HT-29 (cell line): ENCODE results near the gene ADRA1B. TPM values are rescaled to one million over a fixed set of nuclear protein-coding genes. Genes with fewer than 3 reads are reported as not detected.

Experiments used
- DNase-seq: peaks from one replicate; pipeline ENCODE4 v3.0.0-alpha.2; 2015; ENCODE audit warnings: low spot score
- total RNA-seq: library from RNA; depleted of rRNA; stranded (reverse); fragments of >200 nt; shearing (Covaris generic); gene quantifications from 2 replicates; pipeline ENCODE4 v1.2.3, GENCODE V29; 2014

The ADRA1B gene
- total RNA-seq, 1 experiment from 2014 or later: not detected

- DNase-seq: no peak
Measured at GRCh38 chr5:159901772-159902171, 14.5 kb upstream of the ADRA1B start.

GRCh38 chr5:159902444-159903121 lies 13.7 kb upstream of the ADRA1B start:
- no peak for DNase-seq

GRCh38 chr5:159903131-159903530 lies 13.2 kb upstream of the ADRA1B start:
- no peak for DNase-seq

- DNase-seq: no peak
Measured at GRCh38 chr5:159904874-159905273, 11.4 kb upstream of the ADRA1B start.

GRCh38 chr5:159905496-159905895 lies 10.8 kb upstream of the ADRA1B start:
- peak; percentile 6 for DNase-seq

- DNase-seq: no peak
Measured at GRCh38 chr5:159906463-159906862, 9.8 kb upstream of the ADRA1B start.

- DNase-seq: no peak
Measured at GRCh38 chr5:159906943-159907342, 9.3 kb upstream of the ADRA1B start.

- DNase-seq: no peak
Measured at GRCh38 chr5:159907689-159908590, 8.3 kb upstream of the ADRA1B start.

GRCh38 chr5:159908591-159908940 lies 7.7 kb upstream of the ADRA1B start:
- no peak for DNase-seq

GRCh38 chr5:159909126-159909525 lies 7.2 kb upstream of the ADRA1B start:
- DNase-seq: no peak

GRCh38 chr5:159910207-159910842 lies 6.0 kb upstream of the ADRA1B start:
- no peak for DNase-seq

- no peak for DNase-seq
Measured at GRCh38 chr5:159910843-159911229, 5.4 kb upstream of the ADRA1B start.

GRCh38 chr5:159911349-159911748 lies 4.9 kb upstream of the ADRA1B start:
- DNase-seq: no peak

- no peak for DNase-seq
Measured at GRCh38 chr5:159912033-159912800, 4.1 kb upstream of the ADRA1B start.

- DNase-seq: no peak
Measured at GRCh38 chr5:159913048-159913447, 3.2 kb upstream of the ADRA1B start.

- no peak for DNase-seq
Measured at GRCh38 chr5:159913501-159913900, 2.8 kb upstream of the ADRA1B start.

- DNase-seq: no peak
Measured at GRCh38 chr5:159916841-159917761, 819 bp downstream of the ADRA1B start.

- DNase-seq: no peak
Measured at GRCh38 chr5:159917994-159918393, 1.7 kb downstream of the ADRA1B start.

- no peak for DNase-seq
Measured at GRCh38 chr5:159921721-159922120, 5.4 kb downstream of the ADRA1B start.

- DNase-seq: no peak
Measured at GRCh38 chr5:159923008-159923407, 6.7 kb downstream of the ADRA1B start.
